ENCODE data around the gene MTFR2.
"Not testable (repeated sequence)": the region's sequence is repeated elsewhere in the genome, so short reads cannot be mapped to it uniquely, and the experiment has no call there.

MTFR2 gene

DNA sequence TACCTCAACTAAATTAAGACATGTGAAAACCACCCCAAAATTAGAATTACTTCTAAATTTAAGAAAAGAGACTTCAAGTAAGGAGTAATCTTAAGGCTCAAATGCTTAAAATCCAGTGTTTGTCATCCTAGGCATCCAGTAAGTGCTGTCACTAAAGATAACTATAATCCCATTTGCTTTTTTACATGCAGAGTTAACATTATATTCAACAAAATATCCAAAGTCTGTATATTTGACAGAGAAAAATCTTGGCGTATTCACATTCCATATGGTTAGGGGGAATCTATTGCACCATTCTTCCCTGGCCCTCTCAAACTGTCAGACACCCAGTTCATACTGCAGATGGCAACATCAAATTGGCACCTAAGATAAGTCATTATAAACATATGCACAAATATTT, 17.4 kb downstream of the MTFR2 start:
- no peak for DNase-seq

DNA sequence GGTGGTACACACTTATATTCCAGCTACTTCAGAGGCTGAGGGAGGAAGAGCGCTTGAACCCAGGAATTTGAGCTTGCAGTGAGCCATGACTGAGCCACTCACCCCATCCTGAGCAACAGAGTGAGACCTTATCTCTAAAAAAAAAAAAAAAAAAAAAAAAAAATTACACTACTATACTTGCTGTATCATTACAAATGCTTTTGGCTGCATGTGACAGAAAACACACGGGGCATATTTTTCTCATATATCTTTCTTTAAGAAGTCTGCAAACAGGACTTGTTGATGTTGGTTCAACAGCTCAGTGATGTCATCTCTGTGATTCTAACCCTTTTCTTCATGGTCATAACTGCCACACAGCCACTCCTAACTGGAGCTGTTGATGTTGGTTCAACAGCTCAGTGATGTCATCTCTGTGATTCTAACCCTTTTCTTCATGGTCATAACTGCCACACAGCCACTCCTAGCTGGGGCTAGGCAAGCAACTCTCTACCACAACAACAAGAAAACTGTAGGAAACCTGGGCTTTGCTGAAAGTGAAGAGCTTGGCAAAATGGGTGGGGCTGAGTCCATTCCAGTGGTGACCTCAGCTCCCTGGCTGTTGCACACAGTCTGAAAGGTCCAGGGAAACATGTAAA, 19.8 kb downstream of the MTFR2 start:
- DNase-seq, result no peak

GRCh38 chr6:136228814-136229213, 21.3 kb downstream of the MTFR2 start:
- no peak for DNase-seq

GRCh38 chr6:136226674-136227377, 23.3 kb downstream of the MTFR2 start:
- DNase-seq, result no peak

- peak; percentile 57 for DNase-seq
These were observed 24.0 kb downstream of the MTFR2 start for GRCh38 chr6:136226027-136226673.

DNA sequence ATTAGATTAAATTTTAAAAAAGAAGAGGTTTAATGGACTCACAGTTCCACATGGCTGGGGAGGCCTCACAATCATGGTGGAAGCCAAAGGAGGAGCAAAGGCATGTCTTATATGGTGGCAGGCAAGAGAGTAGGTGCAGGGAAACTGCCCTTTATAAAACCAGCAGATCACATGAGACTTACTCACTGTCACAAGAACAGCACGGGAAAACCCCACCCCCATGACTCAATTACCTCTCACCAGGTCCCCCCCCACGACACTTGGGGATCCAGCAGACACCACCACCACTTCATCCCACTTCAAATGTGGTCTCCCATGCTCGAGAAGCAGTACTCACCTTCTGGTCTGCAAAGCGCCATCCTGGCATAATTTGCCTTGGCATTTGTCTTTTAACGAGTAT, 24.6 kb downstream of the MTFR2 start:
- peak; percentile 2 for DNase-seq

- DNase-seq, result not testable (repeated sequence)
These were observed 25.1 kb downstream of the MTFR2 start for GRCh38 chr6:136224974-136225373.

GRCh38 chr6:136216503-136217401, 33.4 kb downstream of the MTFR2 start:
- no peak for DNase-seq

DNA sequence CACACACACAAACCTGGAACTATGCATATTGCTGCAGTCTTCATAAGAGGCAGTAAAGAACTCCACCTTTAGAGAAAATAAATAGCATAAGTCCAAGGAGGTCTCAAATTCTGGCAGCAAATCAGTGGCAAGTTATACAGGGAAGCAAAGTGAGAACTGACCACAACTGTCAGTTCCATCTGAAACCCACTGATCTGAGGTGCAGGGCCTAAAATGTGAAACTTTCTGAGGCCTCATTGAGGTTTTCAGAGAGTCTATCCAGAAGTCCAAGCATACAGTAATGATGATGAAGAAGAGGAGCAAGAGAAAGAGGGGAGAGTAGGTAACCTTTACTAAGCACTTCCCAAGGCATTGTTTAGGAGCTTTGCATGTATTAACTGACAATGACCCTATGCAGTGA, 36.3 kb downstream of the MTFR2 start:
- DNase-seq, result no peak

DNA sequence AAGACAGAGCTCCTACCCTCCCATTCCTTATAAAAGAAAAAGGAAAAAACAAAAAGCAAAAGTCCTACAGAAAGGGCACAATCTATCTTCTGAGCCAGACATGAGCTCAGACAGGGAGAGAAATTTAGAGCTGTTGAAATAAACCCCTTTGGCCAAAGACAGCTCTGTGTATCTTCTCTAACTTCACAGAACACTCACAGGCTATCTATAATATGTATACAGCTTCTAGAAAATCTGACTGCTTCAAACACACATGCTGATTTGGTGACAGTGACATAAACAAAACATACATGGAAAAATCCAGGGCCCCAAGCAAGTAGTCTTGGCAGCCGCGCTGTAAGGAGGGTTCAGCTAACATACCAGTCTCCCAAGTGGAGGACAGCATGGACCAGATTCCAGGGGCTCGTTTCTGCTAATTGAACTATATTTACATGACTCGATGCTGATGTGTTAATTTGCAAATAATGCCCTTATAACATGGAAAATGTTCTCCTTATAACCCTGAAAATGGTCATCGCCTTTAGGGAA, 37.0 kb downstream of the MTFR2 start:
- DNase-seq, result no peak

DNA sequence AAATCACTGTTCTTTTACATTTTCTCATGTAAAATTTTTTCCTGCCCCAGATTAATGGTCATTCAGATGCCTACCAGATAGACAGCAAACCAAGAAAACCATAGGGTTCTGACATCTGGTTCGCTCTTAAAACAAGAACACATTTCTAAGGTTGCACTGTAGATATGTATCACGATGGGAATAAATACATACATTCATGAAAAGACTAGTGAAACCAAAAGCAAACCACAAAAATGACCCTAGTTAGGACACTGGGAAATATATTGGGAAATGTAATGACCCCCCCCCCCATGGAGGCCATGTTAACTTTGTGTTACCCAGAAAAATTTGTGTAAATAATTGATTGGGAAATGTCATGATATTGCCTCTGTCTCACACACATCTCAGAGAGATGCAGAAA, 37.5 kb downstream of the MTFR2 start:
- DNase-seq, result no peak

- no peak for DNase-seq
These were observed 39.5 kb downstream of the MTFR2 start for GRCh38 chr6:136210398-136211165.

- no peak for DNase-seq
These were observed 40.6 kb downstream of the MTFR2 start for GRCh38 chr6:136209496-136209895.

DNA sequence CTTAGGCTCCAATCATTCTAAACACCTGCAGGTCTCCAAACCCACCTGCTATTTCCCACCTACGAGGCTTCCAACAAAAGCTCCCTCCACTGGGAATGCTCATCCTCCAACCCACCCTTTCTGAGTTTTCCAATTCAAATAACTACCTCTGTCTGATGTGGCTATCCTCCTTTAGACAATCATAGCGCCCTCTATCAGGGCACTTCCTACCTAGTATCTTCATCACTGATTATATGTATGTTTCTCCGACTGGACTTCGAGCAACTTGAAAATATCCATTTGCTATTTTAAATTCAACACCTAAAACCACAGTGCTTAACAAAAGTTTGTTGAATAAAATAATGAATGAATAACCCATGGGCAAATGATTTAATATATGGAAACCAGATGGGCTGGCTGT, 41.3 kb downstream of the MTFR2 start:
- DNase-seq, result no peak

DNA sequence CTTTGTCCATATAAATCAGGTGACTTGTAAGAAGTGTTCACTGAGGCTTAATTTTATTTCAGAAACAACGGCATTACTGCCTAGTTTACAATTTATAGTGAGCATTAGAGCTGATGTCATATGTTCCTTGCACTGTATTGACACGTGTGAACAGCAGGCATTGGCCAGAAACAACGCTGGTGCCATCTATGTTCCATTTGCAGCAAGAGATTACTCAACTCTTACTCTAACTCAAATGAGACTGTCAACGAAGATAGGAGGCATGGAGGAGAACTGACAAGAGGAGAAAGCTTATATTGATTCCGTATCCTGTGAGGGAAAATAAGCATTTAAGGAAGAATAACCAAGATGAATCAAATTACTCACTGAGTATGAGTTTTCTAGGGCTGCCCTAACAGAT, 48.4 kb downstream of the MTFR2 start:
- DNase-seq, result no peak

GRCh38 chr6:136192902-136193301, 57.2 kb downstream of the MTFR2 start:
- no peak for DNase-seq

- no peak for DNase-seq
These were observed 58.4 kb downstream of the MTFR2 start for GRCh38 chr6:136191606-136192312.

DNA sequence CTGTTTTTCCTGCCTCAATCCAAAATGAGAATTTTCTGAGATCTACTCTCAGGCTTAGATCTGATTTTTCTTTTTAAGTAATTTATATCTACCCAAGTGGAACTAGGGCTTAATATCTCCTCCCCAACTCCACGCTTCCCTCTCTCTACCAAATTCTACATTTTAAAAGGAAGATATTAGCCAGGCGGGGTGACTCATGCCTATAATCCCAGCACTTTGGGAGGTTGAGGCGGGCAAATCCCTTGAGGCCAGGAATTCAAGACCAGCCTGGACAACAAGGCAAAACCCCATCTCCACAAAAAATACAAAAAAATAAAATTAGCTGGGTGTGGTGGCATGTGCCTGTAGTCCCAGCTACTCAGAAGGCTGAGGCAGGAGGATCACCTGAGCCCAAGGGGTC, 61.0 kb downstream of the MTFR2 start:
- DNase-seq, result no peak

DNA sequence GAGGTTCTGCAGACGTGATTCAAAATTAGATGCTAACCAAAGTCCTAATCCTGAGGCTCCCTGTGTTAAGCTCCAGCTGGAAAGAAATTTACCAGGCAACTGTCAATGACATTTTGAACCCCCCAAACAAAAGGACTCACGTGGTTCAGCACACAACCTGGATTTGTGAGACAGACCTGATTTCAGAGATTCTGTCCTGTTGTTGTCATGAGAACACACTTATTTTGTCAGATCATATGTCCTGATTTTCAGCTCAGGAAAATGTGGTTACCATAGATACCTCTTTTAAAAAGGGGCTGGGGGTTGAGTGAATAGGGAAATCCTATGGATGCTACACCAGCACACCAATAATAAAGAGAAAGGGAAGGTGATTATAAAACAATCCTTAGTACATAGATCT, 61.6 kb downstream of the MTFR2 start:
- no peak for DNase-seq

GRCh38 chr6:136186363-136186762, 63.7 kb downstream of the MTFR2 start:
- DNase-seq, result no peak

DNA sequence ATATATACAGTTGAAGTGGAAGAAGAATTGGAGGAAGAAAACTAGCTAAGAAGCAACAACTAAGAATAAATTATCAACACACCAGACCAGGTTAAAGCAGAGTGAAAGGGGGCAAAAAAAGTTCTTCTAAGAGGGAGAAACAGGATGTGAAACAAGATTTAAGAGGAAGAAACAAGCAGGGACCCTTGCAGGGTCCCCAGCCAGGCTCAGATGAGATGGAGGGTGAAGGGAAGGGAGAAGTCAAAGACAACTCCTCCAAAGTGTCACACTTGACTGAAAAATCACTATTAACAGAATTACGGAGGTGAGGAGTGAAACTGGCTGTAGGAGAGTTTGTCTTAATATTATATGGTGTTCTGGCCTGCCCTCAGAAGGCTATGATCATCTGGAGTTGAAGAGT, 65.4 kb downstream of the MTFR2 start:
- DNase-seq, result no peak

- DNase-seq, result no peak
These were observed 68.2 kb downstream of the MTFR2 start for GRCh38 chr6:136181861-136182260.

All from activated CD4-positive, alpha-beta T cell treated with anti-CD3 and anti-CD28 coated beads, Interleukin-2, Interleukin-6, amounts not matched to agents 100 ng/mL and 50 ng/mL, durations not matched to agents 16 hours and 8 hours (primary cell).